HepG2 (cell line): ENCODE measurements around the gene CD300C. TPM values are rescaled to one million over a fixed set of nuclear protein-coding genes. Genes with fewer than 3 reads are reported as not detected.

Source experiments
- ATAC-seq: fragments of 200-7000 bp; cut with Tn5 transposase; 3 replicates; pipeline ENCODE4 v1.9.1; 2020; ENCODE audit warnings: mild to moderate bottlenecking, moderate library complexity
- BruUV-seq: library from RNA; stranded (reverse); fragments of 400-500 nt; replicated peaks from 2 replicates; lab custom pipeline; 2021; lab: Mats Ljungman, UMichigan
- CTCF ChIA-PET: fragments of 300-600 bp; formaldehyde crosslinking; extraction: SDS; loops from one replicate; lab custom pipeline; 2021; ENCODE audit warnings: low total read pairs, inconsistent platforms, low intra/inter-chr PET ratio; lab: Yijun Ruan, JAX
- POLR2A ChIA-PET: fragments of 350-600 bp; sonication (Branson Sonifier 250); formaldehyde crosslinking; loops from one replicate; lab custom pipeline; 2020; ENCODE audit warnings: antibody characterized with exemption, inconsistent platforms; lab: Yijun Ruan, JAX
- DNase-seq: peaks from one replicate; pipeline ENCODE4 v3.0.0-alpha.2; 2015; ENCODE audit warnings: low spot score
- FAIRE-seq: peaks from 3 replicates; lab custom pipeline; 2011; peaks lifted over from hg19 to GRCh38; lab: Jason Lieb, UNC
- H2AFZ ChIP-seq: one replicate; pipeline ENCODE4 v1.6.1; 2011; ENCODE audit warnings: low read length, inconsistent platforms
- H3K27ac ChIP-seq: fragments of 300-600 bp; 3 replicates; pipeline ENCODE4 v1.8.0; 2011; ENCODE audit warnings: mixed run types, mild to moderate bottlenecking, mixed read lengths, low read length, inconsistent platforms; ENCODE audit not compliant: insufficient read depth; ENCODE audit errors: extremely low read length
- H3K27me3 ChIP-seq, 2 experiments: fragments of 200-600 bp in 1 of 2; 2 replicates in 1 of 2; 3 replicates in 1 of 2; pipeline versions ENCODE4 v1.6.0 to v1.8.0; 2011; ENCODE audit warnings: low read length in 2 of 2, mild to moderate bottlenecking in 2 of 2, moderate library complexity in 2 of 2, inconsistent platforms in 1 of 2; ENCODE audit not compliant: insufficient read depth in 2 of 2, control insufficient read depth in 1 of 2
- H3K36me3 ChIP-seq, 2 experiments: fragments of 200-600 bp in 1 of 2; replicated peaks in 1 of 2; 2 replicates in 1 of 2; 3 replicates in 1 of 2; pipeline versions ENCODE4 v1.5.1 to v1.8.0; 2011; ENCODE audit warnings: low read length in 2 of 2, inconsistent platforms in 1 of 2; ENCODE audit not compliant: insufficient read depth in 2 of 2, control insufficient read depth in 1 of 2
- H3K4me1 ChIP-seq: 2 replicates; pipeline ENCODE4 v1.5.1; 2012; ENCODE audit warnings: low read length, inconsistent platforms; ENCODE audit not compliant: insufficient read depth
- H3K4me2 ChIP-seq: 2 replicates; pipeline ENCODE4 v1.6.0; 2011; ENCODE audit warnings: low read depth, low read length, inconsistent platforms
- H3K4me3 ChIP-seq, 3 experiments: fragments of 200-600 bp in 1 of 3; sonication (generic), shearing (Covaris generic) in 1 of 3; replicated peaks in 1 of 3; 2 replicates each; pipeline ENCODE4 v1.5.1; 2011 to 2016; ENCODE audit warnings: low read length in 3 of 3, inconsistent platforms in 2 of 3, low read depth in 2 of 3, mild to moderate bottlenecking in 2 of 3, control low read depth in 1 of 3, mixed read lengths in 1 of 3; ENCODE audit not compliant: insufficient read depth in 1 of 3
- H3K79me2 ChIP-seq: one replicate; pipeline ENCODE4 v1.6.1; 2011; ENCODE audit warnings: low read length, inconsistent platforms; ENCODE audit not compliant: insufficient read depth
- H3K9ac ChIP-seq: 2 replicates; pipeline ENCODE4 v1.6.0; 2011; ENCODE audit warnings: mild to moderate bottlenecking, low read depth, low read length, inconsistent platforms; ENCODE audit not compliant: insufficient read depth
- H3K9me3 ChIP-seq: 2 replicates; pipeline ENCODE4 v1.5.1; 2012; ENCODE audit warnings: mild to moderate bottlenecking, low read length
- H4K20me1 ChIP-seq: 2 replicates; pipeline ENCODE4 v1.6.0; 2011; ENCODE audit warnings: inconsistent platforms, mild to moderate bottlenecking, low read length, moderate library complexity; ENCODE audit not compliant: insufficient read depth
- AGO1 ChIP-seq: fragments of 200-400 bp; formaldehyde crosslinking; IDR thresholded peaks from 2 replicates; pipeline ENCODE4 v1.6.1; 2017; ENCODE audit warnings: mild to moderate bottlenecking, low read depth, low read length, moderate library complexity; ENCODE audit not compliant: poor library complexity, severe bottlenecking
- ARNT ChIP-seq: fragments of 450-650 bp; IDR thresholded peaks from 2 replicates; pipeline ENCODE4 v1.6.1; 2017
- ATF7 ChIP-seq, 2 experiments: fragments of 450-650 bp in 1 of 2; sonication (generic) in 1 of 2; formaldehyde crosslinking in 1 of 2; IDR thresholded peaks; 2 replicates each; pipeline versions ENCODE4 v1.4.0 to v1.6.1; 2016 to 2020; ENCODE audit warnings: antibody characterized with exemption in 1 of 2, mild to moderate bottlenecking in 1 of 2, missing genetic modification reagents in 1 of 2
- GABPB1 ChIP-seq: IDR thresholded peaks from 2 replicates; pipeline ENCODE4 v1.6.1; 2016; ENCODE audit warnings: mild to moderate bottlenecking, missing genetic modification reagents, moderate library complexity, missing compliant biosample characterization
- MED13 ChIP-seq: sonication (generic); formaldehyde crosslinking; IDR thresholded peaks from 2 replicates; pipeline ENCODE4 v1.5.0; 2020; ENCODE audit warnings: missing genetic modification reagents
- RELA ChIP-seq: sonication (generic); formaldehyde crosslinking; IDR thresholded peaks from 2 replicates; pipeline ENCODE4 v1.4.0; 2020; ENCODE audit warnings: missing genetic modification reagents
- ZFP41 ChIP-seq: sonication (generic); formaldehyde crosslinking; IDR thresholded peaks from 2 replicates; pipeline ENCODE4 v1.4.0; 2020; ENCODE audit warnings: mild to moderate bottlenecking, missing genetic modification reagents, borderline replicate concordance
- ZNF784 ChIP-seq: sonication (generic); formaldehyde crosslinking; IDR thresholded peaks from 2 replicates; pipeline ENCODE4 v1.5.1; 2020; ENCODE audit warnings: missing genetic modification reagents, mild to moderate bottlenecking, borderline replicate concordance
- WGBS: methylation state at CpG from one replicate; pipeline ENCODE4 v1.1.6; 2017; ENCODE audit warnings: low lambda C conversion rate; 5-methylcytosine and 5-hydroxymethylcytosine counted together
- in situ Hi-C: cut with HindIII; loops from 2 replicates; pipeline ENCODE4 v1.10.0; 2017; ENCODE audit warnings: low pct_unique_long_range_greater_than_20kb; ENCODE audit not compliant: extremely low pct_ligation_motif_present
- intact Hi-C: fragments of 100-400 bp; cut with micrococcal nuclease; formaldehyde crosslinking; loops from one replicate; pipeline ENCODE4 v1.10.0; 2022; ENCODE audit not compliant: unreplicated experiment
- polyA plus RNA-seq, 8 experiments: library from polyadenylated mRNA; depleted of rRNA in 3 of 8; stranded (reverse) in 7 of 8; unstranded in 1 of 8; fragments of >200 nt; fragmentation: Illumina TruSeq in 4 of 8; extraction: Trizol in 4 of 8; gene quantifications; 2 replicates each; pipeline versions ENCODE4 v1.2.1 to v1.2.3, GENCODE V29; 2011 to 2016; ENCODE audit warnings: low read depth in 4 of 8, missing spikeins in 1 of 8, mixed read lengths in 1 of 8; ENCODE audit not compliant: insufficient read depth in 1 of 8
- total RNA-seq, 5 experiments: library from RNA; depleted of rRNA; stranded (reverse); fragments of >200 nt; fragmentation: Illumina TruSeq; extraction: Trizol; gene quantifications; 2 replicates each; pipeline ENCODE4 v1.2.3, GENCODE V29; 2016; ENCODE audit warnings: low read depth in 1 of 5
- TF ChIP-seq, protein P1 (sequence below): sonication (generic); formaldehyde crosslinking; IDR thresholded peaks from 2 replicates; pipeline ENCODE4 v1.4.0; 2020; ENCODE audit warnings: missing genetic modification reagents, borderline replicate concordance
- TF ChIP-seq, protein P2 (sequence below): IDR thresholded peaks from 2 replicates; pipeline ENCODE4 v1.6.1; 2016
- TF ChIP-seq, protein P3 (sequence below): sonication (generic); formaldehyde crosslinking; conservative IDR thresholded peaks from 2 replicates; pipeline ENCODE4 v1.8.0; 2022; ENCODE audit warnings: low read depth, missing genetic modification reagents
- TF ChIP-seq, protein P4 (sequence below): sonication (generic); formaldehyde crosslinking; IDR thresholded peaks from 2 replicates; pipeline ENCODE4 v1.5.0; 2020; ENCODE audit warnings: mild to moderate bottlenecking, missing genetic modification reagents

Gene CD300C
- total and polyA plus RNA-seq, 2 of the 13 experiments (the other 11 are each of a cell fraction or from before 2014, with no cell fraction given) = not detected

- Histone ChIP-seq H3K27me3 (peaks cover 0 to 1% of the 10 kb centered on the region in 2 experiments; a peak in 1 of 5 replicates), H3K9ac (no peak overlapping the region), H2AFZ (no peak overlapping the region), H3K79me2 (no peaks in the 10 kb centered on the region), H4K20me1 (no peaks in the 10 kb centered on the region), H3K4me3 (no peak overlapping the region), H3K4me1 (no peaks in the 10 kb centered on the region), H3K4me2 (no peak overlapping the region), H3K27ac (no peak overlapping the region), H3K9me3 (peaks cover 19% of the 10 kb centered on the region), H3K36me3 (no peaks in the 10 kb centered on the region)
- ChIA-PET POLR2A (no interaction called here), CTCF (no interaction called here)
- peak; percentile 37; the same call in 1 of the 3 replicates for ATAC-seq
- DNase-seq = no peak
- FAIRE-seq = no peak
- intact Hi-C loops (no loop called here), in situ Hi-C loops (no loop called here)
- BruUV-seq = no TSS peak
- WGBS = 46% methylated on average over 10 of the region's 10 CpGs
- TF ChIP-seq, protein P1, sequence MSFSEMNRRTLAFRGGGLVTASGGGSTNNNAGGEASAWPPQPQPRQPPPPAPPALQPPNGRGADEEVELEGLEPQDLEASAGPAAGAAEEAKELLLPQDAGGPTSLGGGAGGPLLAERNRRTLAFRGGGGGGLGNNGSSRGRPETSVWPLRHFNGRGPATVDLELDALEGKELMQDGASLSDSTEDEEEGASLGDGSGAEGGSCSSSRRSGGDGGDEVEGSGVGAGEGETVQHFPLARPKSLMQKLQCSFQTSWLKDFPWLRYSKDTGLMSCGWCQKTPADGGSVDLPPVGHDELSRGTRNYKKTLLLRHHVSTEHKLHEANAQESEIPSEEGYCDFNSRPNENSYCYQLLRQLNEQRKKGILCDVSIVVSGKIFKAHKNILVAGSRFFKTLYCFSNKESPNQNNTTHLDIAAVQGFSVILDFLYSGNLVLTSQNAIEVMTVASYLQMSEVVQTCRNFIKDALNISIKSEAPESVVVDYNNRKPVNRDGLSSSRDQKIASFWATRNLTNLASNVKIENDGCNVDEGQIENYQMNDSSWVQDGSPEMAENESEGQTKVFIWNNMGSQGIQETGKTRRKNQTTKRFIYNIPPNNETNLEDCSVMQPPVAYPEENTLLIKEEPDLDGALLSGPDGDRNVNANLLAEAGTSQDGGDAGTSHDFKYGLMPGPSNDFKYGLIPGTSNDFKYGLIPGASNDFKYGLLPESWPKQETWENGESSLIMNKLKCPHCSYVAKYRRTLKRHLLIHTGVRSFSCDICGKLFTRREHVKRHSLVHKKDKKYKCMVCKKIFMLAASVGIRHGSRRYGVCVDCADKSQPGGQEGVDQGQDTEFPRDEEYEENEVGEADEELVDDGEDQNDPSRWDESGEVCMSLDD (CRISPR knock-in tag) = no peak
- no peak for TF ChIP-seq MED13 (CRISPR knock-in tag)
- TF ChIP-seq, protein P2, sequence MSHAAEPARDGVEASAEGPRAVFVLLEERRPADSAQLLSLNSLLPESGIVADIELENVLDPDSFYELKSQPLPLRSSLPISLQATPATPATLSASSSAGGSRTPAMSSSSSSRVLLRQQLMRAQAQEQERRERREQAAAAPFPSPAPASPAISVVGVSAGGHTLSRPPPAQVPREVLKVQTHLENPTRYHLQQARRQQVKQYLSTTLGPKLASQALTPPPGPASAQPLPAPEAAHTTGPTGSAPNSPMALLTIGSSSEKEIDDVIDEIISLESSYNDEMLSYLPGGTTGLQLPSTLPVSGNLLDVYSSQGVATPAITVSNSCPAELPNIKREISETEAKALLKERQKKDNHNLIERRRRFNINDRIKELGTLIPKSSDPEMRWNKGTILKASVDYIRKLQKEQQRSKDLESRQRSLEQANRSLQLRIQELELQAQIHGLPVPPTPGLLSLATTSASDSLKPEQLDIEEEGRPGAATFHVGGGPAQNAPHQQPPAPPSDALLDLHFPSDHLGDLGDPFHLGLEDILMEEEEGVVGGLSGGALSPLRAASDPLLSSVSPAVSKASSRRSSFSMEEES (CRISPR knock-in tag) = 0 out of 2 replicates have a peak, but pooled peaks have one; percentile 39
- TF ChIP-seq ARNT = no peak
- TF ChIP-seq, protein P3, sequence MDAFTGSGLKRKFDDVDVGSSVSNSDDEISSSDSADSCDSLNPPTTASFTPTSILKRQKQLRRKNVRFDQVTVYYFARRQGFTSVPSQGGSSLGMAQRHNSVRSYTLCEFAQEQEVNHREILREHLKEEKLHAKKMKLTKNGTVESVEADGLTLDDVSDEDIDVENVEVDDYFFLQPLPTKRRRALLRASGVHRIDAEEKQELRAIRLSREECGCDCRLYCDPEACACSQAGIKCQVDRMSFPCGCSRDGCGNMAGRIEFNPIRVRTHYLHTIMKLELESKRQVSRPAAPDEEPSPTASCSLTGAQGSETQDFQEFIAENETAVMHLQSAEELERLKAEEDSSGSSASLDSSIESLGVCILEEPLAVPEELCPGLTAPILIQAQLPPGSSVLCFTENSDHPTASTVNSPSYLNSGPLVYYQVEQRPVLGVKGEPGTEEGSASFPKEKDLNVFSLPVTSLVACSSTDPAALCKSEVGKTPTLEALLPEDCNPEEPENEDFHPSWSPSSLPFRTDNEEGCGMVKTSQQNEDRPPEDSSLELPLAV = no peak
- TF ChIP-seq, protein P4, sequence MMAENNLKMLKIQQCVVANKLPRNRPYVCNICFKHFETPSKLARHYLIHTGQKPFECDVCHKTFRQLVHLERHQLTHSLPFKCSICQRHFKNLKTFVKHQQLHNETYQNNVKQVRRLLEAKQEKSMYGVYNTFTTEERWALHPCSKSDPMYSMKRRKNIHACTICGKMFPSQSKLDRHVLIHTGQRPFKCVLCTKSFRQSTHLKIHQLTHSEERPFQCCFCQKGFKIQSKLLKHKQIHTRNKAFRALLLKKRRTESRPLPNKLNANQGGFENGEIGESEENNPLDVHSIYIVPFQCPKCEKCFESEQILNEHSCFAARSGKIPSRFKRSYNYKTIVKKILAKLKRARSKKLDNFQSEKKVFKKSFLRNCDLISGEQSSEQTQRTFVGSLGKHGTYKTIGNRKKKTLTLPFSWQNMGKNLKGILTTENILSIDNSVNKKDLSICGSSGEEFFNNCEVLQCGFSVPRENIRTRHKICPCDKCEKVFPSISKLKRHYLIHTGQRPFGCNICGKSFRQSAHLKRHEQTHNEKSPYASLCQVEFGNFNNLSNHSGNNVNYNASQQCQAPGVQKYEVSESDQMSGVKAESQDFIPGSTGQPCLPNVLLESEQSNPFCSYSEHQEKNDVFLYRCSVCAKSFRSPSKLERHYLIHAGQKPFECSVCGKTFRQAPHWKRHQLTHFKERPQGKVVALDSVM (CRISPR knock-in tag) = no peak
- TF ChIP-seq ZNF784 = no peak
- no peak for TF ChIP-seq AGO1
- peak; percentile 97 for TF ChIP-seq ATF7 (IDR thresholded peaks at IDR 0.05)
- TF ChIP-seq ATF7 (CRISPR knock-in tag; IDR thresholded peaks at IDR 0.05) = peak; percentile 80; the same call in 1 of the 2 replicates
- TF ChIP-seq ZFP41 (CRISPR knock-in tag) = no peak
- TF ChIP-seq GABPB1 = no peak
- no peak for TF ChIP-seq RELA (CRISPR knock-in tag)
These were observed 31.1 kb downstream of the CD300C start for GRCh38 chr17:74514632-74515334.
